GM19351 (cell line): ENCODE measurements around the gene ATP5PB.

Experiments
- ATAC-seq: cut with Tn5 transposase; IDR thresholded peaks from one replicate; pipeline ENCODE4 v1.9.1; 2021; ENCODE audit warnings: mild to moderate bottlenecking, moderate library complexity; ENCODE audit not compliant: unreplicated experiment

Gene ATP5PB

GRCh38 chr1:111504097-111504496 lies 54.8 kb downstream of the ATP5PB start:
- no peak for ATAC-seq

GRCh38 chr1:111505641-111506119 lies 56.4 kb downstream of the ATP5PB start:
- peak; percentile 68 for ATAC-seq

- no peak for ATAC-seq
These were observed 57.3 kb downstream of the ATP5PB start for GRCh38 chr1:111506561-111506960.

GRCh38 chr1:111507411-111508201 lies 58.3 kb downstream of the ATP5PB start:
- peak; percentile 55 for ATAC-seq

GRCh38 chr1:111509997-111510375 lies 60.7 kb downstream of the ATP5PB start:
- no peak for ATAC-seq

GRCh38 chr1:111511370-111511769 lies 62.1 kb downstream of the ATP5PB start:
- no peak for ATAC-seq
